ENCODE measurements around the gene LIMA1.
A peak's percentile ranks its signal among the peaks of the same experiment; 100 is the strongest.

Gene LIMA1

DNA sequence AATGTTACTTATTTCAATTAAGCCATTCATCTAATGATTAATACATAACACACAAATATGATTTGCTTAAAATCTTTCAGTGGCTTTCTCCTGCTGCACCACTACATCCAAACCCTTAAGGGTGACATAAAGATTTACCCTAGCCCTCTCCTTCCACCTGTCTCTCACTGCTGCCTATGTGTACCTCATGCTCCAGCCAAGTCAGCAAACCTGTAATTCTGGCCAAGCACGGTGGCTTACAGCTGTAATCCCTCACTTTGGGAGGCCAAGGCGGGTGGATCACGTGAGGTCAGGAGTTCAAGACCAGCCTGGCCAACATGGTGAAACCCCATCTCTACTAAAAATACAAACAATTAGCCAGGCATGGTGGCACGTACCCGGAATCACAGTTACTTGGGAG is 84.5 kb downstream of the LIMA1 start:
- intact Hi-C loops (cut with DNase I), result no loop called here
- no peak for DNase-seq

GRCh38 chr12:50197297-50197727 is 86.0 kb downstream of the LIMA1 start:
- no peak for DNase-seq
- intact Hi-C loops (cut with DNase I), result no loop called here

- no peak for DNase-seq
- intact Hi-C loops (cut with DNase I), result no loop called here
These were observed 86.8 kb downstream of the LIMA1 start for GRCh38 chr12:50196537-50196936.

DNA sequence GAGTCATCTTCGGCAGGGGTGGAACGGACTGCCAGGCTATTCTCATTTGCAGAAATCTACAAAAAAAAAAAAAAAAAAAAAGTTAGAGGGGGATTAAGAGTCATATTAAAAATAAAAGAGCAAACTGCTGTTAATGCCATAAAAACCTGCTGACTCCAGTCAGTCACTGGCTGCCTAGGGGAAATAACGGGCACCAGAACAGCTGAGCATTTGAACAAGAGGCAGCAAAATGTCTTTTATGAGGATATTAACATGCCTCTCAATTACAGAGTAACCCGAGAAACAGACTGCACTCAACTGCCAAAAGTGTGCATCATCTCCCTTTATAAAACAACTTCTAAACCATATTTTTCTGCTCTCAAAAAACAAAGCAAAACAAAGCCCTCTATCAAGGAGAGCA is 87.5 kb downstream of the LIMA1 start:
- DNase-seq, result no peak
- intact Hi-C loops (cut with DNase I), result no loop called here

DNA sequence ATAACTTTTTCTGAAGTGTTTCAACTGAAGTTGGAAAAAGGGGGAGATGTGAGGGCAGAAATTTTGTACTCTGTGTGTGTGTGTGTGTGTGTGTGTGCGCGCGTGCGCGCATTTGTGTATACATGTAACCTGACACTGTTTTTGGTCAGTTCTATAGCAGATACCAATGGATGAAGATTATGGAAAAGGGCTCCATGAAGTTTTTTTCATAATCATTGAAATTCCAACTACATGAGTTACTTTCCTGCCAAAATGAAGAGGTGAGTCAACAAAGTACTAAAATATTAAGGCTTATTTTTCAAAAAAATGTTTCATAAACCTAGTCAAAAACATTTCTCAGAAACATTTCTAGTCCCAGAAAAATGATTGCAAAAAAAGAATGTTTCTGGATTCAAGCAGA is 90.4 kb downstream of the LIMA1 start:
- DNase-seq, result no peak
- intact Hi-C loops (cut with DNase I), result no loop called here

GRCh38 chr12:50192236-50192635 is 91.1 kb downstream of the LIMA1 start:
- no peak for DNase-seq
- intact Hi-C loops (cut with DNase I), result no loop called here

GRCh38 chr12:50190859-50191258 is 92.5 kb downstream of the LIMA1 start:
- DNase-seq, result no peak
- intact Hi-C loops (cut with DNase I), result no loop called here

DNA sequence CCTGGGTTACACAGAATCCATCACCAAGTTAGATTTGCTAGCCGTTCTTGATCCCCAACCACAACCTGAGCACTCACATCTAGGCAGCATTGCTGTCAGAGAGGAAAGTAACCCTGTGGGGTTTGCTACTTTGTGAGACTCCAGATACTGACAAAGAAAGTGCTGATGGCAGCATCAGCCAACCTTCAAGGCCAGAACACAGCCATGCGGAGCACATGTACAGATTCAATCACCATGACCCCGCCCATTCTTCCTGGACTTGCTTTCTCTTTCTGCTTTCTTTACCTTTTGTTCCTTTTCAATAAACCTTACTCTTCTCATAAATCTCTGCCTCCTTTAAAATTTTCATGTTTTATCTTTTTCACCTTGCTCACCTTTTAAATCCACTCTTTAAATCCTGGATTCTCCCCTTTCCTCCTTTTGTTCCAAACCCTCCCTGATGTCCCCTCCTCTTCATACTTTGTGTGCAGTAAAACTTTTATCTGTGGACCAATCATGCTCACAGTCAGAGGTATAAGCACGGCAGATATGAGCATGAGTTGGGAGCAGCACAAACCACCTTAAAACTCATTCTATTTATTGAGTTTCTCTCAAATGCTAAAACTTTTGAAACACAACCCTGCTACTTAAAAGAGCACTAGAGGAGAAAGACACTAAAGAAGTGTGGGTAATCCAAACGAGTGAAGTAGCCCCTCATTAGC is 94.3 kb downstream of the LIMA1 start:
- DNase-seq, result no peak
- intact Hi-C loops (cut with DNase I), result no loop called here

- no peak for DNase-seq
- intact Hi-C loops (cut with DNase I), result no loop called here
These were observed 95.0 kb downstream of the LIMA1 start for GRCh38 chr12:50188241-50188781.

- DNase-seq, result peak in 5 of 42 donors; percentile 10 to 52 (median 25)
- intact Hi-C loops (cut with DNase I), result no loop called here
These were observed 96.0 kb downstream of the LIMA1 start for GRCh38 chr12:50187084-50187900.

DNA sequence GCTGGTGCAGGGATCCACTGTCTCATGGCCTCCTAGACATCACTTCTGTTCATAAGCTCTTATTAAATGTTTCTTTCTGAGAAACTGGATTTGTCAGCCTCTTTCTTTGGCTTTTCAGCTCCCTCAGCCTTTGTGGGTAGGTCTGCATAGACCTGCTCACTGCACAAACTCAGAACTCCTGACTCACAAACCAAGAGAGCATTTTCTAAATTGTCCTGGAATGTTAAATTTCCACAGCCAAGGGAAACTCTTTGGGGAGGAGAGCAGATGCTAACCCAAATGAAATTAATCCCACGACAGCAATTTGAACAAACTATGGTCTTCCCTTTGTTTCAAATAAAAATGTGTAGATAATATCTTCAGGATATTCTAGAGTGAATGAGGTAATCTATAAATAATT is 96.6 kb downstream of the LIMA1 start:
- intact Hi-C loops (cut with DNase I), result no loop called here
- DNase-seq, result no peak

GRCh38 chr12:50185970-50186663 is 97.2 kb downstream of the LIMA1 start:
- intact Hi-C loops (cut with DNase I), result no loop called here
- DNase-seq, result no peak

DNA sequence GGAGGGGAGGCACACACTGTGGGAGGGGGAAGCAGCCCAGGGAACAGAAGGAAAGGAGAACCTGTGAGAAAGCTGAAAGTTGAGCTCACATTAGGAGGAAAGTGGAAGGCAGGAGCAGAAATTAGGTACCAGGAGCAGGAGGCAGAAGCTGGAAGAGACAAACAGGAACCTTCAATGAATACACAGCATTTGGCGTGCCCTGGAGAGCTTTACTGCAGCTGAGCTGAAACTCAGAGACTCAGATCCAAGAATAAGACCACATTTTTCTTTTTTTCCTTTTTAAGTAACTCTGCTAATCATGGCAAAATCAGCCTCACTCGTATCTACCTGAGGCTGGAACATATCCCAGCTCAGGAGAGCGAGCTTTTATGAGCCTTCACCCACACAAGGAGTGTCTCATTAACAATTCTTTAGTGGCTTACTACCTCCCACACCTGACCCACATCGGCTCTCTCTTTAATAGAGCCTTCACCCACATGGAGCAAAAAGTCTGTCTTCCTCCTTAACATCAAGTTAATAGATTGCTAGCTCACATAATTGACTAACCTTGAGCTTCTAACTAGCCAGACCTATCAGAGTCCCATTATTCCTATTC is 97.9 kb downstream of the LIMA1 start:
- DNase-seq, result peak in 30 of 42 donors; percentile 13 to 90 (median 58)
- intact Hi-C loops (cut with DNase I), result no loop called here

DNA sequence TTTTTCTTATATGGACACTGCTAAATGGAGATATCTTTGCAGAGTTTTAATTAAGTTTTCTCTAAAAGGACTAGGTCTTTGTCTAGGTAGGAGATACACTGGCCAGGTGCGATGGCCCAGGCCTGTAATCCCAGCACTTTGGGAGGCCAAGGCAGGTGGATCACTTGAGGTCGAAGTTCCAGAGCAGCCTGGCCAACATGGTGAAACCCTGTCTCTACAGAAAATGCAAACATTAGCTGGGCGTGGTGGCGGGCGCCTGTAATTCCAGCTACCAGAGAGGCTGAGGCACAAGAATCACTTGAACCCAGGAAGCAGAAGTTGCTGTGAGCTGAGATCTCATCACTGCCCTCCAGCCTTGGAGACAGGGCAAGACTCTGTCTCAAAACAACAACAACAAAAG is 99.1 kb downstream of the LIMA1 start:
- intact Hi-C loops (cut with DNase I), result no loop called here

GRCh38 chr12:50182461-50182860 is 100.9 kb downstream of the LIMA1 start:
- intact Hi-C loops (cut with DNase I), result no loop called here
- no peak for DNase-seq

More for the DNA sequence above, 99.1 kb downstream of the LIMA1 start:
- DNase-seq, result no peak

- no peak for DNase-seq
- intact Hi-C loops (cut with DNase I), result no loop called here
These were observed 101.6 kb downstream of the LIMA1 start for GRCh38 chr12:50181691-50182090.

- DNase-seq, result no peak
- intact Hi-C loops (cut with DNase I), result loop anchor here (5.0 to 10.0 kb wide), 2 partner anchors 98 to 211 kb away; partner anchors contain the start of gene AQP5
These were observed 107.6 kb downstream of the LIMA1 start for GRCh38 chr12:50175716-50176026.

DNA sequence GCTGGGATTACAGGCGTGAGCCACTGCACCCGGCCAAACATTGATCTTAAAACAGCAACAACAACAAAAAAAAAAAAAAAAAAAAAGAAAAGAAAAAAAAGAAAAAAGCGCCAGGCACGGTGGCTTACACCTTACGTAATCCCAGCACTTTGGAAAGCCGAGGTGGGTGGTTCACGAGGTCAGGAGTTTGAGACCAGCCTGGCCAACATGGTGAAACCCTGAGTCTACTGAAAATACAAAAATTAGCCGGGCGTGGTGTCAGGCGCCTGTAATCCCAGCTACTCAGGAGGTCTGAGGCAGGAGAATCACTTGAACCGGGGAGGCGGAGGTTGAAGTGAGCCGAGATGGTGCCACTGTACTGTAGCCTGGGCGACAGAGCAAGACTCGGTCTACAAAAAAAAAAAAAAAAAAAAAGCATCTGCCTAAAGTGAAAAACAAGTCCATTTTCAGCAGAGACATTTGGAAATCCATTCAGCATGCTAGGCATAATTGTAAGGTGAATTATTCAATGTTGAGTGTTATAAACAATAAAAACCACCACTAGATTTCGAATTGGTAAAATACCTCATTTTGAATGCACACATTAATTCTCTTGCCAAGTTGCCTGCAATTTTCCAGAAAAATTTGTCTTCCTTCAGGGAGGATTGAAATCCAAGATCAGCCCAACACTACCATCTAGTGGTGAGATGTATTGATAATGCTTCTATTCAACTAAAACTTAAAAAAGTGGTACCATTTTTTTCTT is 108.2 kb downstream of the LIMA1 start:
- intact Hi-C loops (cut with DNase I), result loop anchor here (5.0 to 10.0 kb wide), 2 partner anchors 98 to 210 kb away; partner anchors contain the start of gene AQP5
- peak in 15 of 42 donors; percentile 1 to 75 (median 52) for DNase-seq

Data from head of caudate nucleus (tissue), 42 donors.